Keratinocyte (primary cell): Measurements from ENCODE around the gene SOX15. TPM values are rescaled to one million over a fixed set of nuclear protein-coding genes. Genes with fewer than 3 reads are reported as not detected.

ENCODE experiments used
- DNase-seq: peaks from one replicate; pipeline ENCODE4 v3.0.0-alpha.2; 2011; ENCODE audit warnings: low read depth, missing footprints, low spot score
- FAIRE-seq: peaks from 2 replicates; lab custom pipeline; 2011; peaks lifted over from hg19 to GRCh38; lab: Jason Lieb, UNC
- H2AFZ ChIP-seq: 2 replicates; pipeline ENCODE4 v1.6.0; 2012; ENCODE audit warnings: low read length, control low read depth, inconsistent platforms; ENCODE audit not compliant: control insufficient read depth
- H3K27ac ChIP-seq: 2 replicates; pipeline ENCODE4 v1.5.1; 2011; ENCODE audit warnings: low read length; ENCODE audit not compliant: control insufficient read depth, insufficient read depth
- H3K27me3 ChIP-seq: 3 replicates; pipeline ENCODE4 v1.6.0; 2011; ENCODE audit warnings: low read length; ENCODE audit not compliant: control insufficient read depth, insufficient read depth; ENCODE audit errors: extremely low read depth
- H3K36me3 ChIP-seq, 2 experiments: 2 replicates in 1 of 2; 3 replicates in 1 of 2; pipeline ENCODE4 v1.5.1; 2011; ENCODE audit warnings: low read length in 2 of 2, mild to moderate bottlenecking in 1 of 2; ENCODE audit not compliant: control insufficient read depth in 2 of 2, insufficient read depth in 2 of 2; ENCODE audit errors: extremely low read depth in 1 of 2
- H3K4me1 ChIP-seq: 3 replicates; pipeline ENCODE4 v1.5.1; 2011; ENCODE audit warnings: low read length; ENCODE audit not compliant: control insufficient read depth, insufficient read depth; ENCODE audit errors: extremely low read depth
- H3K4me2 ChIP-seq: 3 replicates; pipeline ENCODE4 v1.6.0; 2011; ENCODE audit warnings: low read depth, low read length; ENCODE audit not compliant: control insufficient read depth, insufficient read depth; ENCODE audit errors: extremely low read depth
- H3K4me3 ChIP-seq, 3 experiments: fragments of 200-600 bp in 1 of 3; sonication (generic) in 1 of 3; 2 replicates in 2 of 3; 3 replicates in 1 of 3; pipeline ENCODE4 v1.5.1; 2011 to 2016; ENCODE audit warnings: low read length in 3 of 3, mild to moderate bottlenecking in 3 of 3, control low read depth in 2 of 3, inconsistent platforms in 1 of 3, low read depth in 1 of 3, mixed read lengths in 1 of 3, mixed run types in 1 of 3, moderate library complexity in 1 of 3; ENCODE audit not compliant: control insufficient read depth in 2 of 3, insufficient read depth in 2 of 3; ENCODE audit errors: extremely low read depth in 1 of 3
- H3K79me2 ChIP-seq: 2 replicates; pipeline ENCODE4 v1.6.0; 2012; ENCODE audit warnings: low read length; ENCODE audit not compliant: control insufficient read depth, insufficient read depth
- H3K9ac ChIP-seq: 3 replicates; pipeline ENCODE4 v1.6.0; 2011; ENCODE audit warnings: low read length; ENCODE audit not compliant: control insufficient read depth, insufficient read depth; ENCODE audit errors: extremely low read depth
- H3K9me1 ChIP-seq: 3 replicates; pipeline ENCODE4 v1.6.0; 2011; ENCODE audit warnings: low read length; ENCODE audit not compliant: control insufficient read depth, insufficient read depth; ENCODE audit errors: extremely low read depth
- H3K9me3 ChIP-seq: 2 replicates; pipeline ENCODE4 v1.5.1; 2012; ENCODE audit warnings: low read depth, low read length; ENCODE audit not compliant: control insufficient read depth
- H4K20me1 ChIP-seq: 3 replicates; pipeline ENCODE4 v1.6.0; 2011; ENCODE audit warnings: low read length; ENCODE audit not compliant: control insufficient read depth, insufficient read depth; ENCODE audit errors: extremely low read depth
- CTCF ChIP-seq, 3 experiments: IDR thresholded peaks in 1 of 3; conservative IDR thresholded peaks in 1 of 3; optimal IDR thresholded peaks in 1 of 3; 2 replicates in 2 of 3; 3 replicates in 1 of 3; pipeline versions ENCODE3 to v1.5.1; 2011; ENCODE audit warnings: low read length in 3 of 3, mild to moderate bottlenecking in 3 of 3, moderate library complexity in 2 of 3, control low read depth in 1 of 3, inconsistent platforms in 1 of 3; ENCODE audit not compliant: insufficient read depth in 2 of 3; ENCODE audit errors: extremely low read depth in 1 of 3
- EZH2 ChIP-seq: IDR thresholded peaks from one replicate; pipeline ENCODE4 v1.6.1; 2012; ENCODE audit warnings: inconsistent platforms, mild to moderate bottlenecking, low read length, moderate library complexity
- dilution Hi-C: fragments of 300-500 bp; cut with MboI; formaldehyde crosslinking; loops from one replicate; pipeline ENCODE4 v1.7.0; 2020; ENCODE audit warnings: low sequenced_read_pairs; ENCODE audit not compliant: extremely low pct_ligation_motif_present
- polyA plus RNA-seq, 5 experiments: library from polyadenylated mRNA; depleted of rRNA in 3 of 5; stranded (reverse) in 3 of 5; stranded (forward) in 1 of 5; unstranded in 1 of 5; fragments of >200 nt; gene quantifications; 1 replicate in 1 of 5; 2 replicates in 3 of 5; 3 replicates in 1 of 5; pipeline versions ENCODE4 v1.2.1 to v1.2.3, GENCODE V29; 2011 to 2012; ENCODE audit warnings: missing spikeins in 2 of 5, low read depth in 1 of 5, low replicate concordance in 1 of 5

Gene SOX15
- polyA plus RNA-seq, 1 donor (not counting 4 experiments of a cell fraction or from before 2014, with no cell fraction given): 86.2 TPM

GRCh38 chr17:7634384-7634783, 44.5 kb upstream of the SOX15 start:
- FAIRE-seq (no peak), DNase-seq (no peak)
- H3K4me3 ChIP-seq: no peak overlapping the region
- H3K4me1 ChIP-seq: no peaks in the 10 kb centered on the region
- no peaks in the 10 kb centered on the region for H3K36me3 ChIP-seq
- H3K79me2 ChIP-seq: no peaks in the 10 kb centered on the region
- no peaks in the 10 kb centered on the region for H4K20me1 ChIP-seq
- H3K27me3 ChIP-seq: no peaks in the 10 kb centered on the region
- no peaks in the 10 kb centered on the region for H3K9me3 ChIP-seq
- TF ChIP-seq EZH2 (no peak), CTCF (optimal IDR thresholded peaks at IDR 0.05 in 1 of 3, IDR thresholded peaks at IDR 0.05 in 1 of 3, conservative IDR thresholded peaks at IDR 0.05 in 1 of 3; ENCODE audit: extremely low read depth in 1 of 3, insufficient read depth in 2 of 3, low read length in 3 of 3) (peak; percentile 39 to 53 (median 46))
- H3K9ac ChIP-seq: no peak overlapping the region
- H3K9me1 ChIP-seq: no peaks in the 10 kb centered on the region
- no peak overlapping the region for H3K4me2 ChIP-seq
- dilution Hi-C loops: no loop called here
- H3K27ac ChIP-seq: no peak overlapping the region
- no peak overlapping the region for H2AFZ ChIP-seq

GRCh38 chr17:7633093-7633492, 43.2 kb upstream of the SOX15 start:
- H2AFZ ChIP-seq: no peak overlapping the region
- no peak for FAIRE-seq

More at GRCh38 chr17:7633093-7633492, 43.2 kb upstream of the SOX15 start:
- no peak overlapping the region for H3K4me3 ChIP-seq
- H3K9me1 ChIP-seq: no peaks in the 10 kb centered on the region
- no peaks in the 10 kb centered on the region for H3K9me3 ChIP-seq
- no peaks in the 10 kb centered on the region for H3K79me2 ChIP-seq
- no peaks in the 10 kb centered on the region for H4K20me1 ChIP-seq
- no peak overlapping the region for H3K4me2 ChIP-seq
- no peak overlapping the region for H3K27ac ChIP-seq
- no peaks in the 10 kb centered on the region for H3K27me3 ChIP-seq
- no peak for TF ChIP-seq EZH2
- no peak for TF ChIP-seq CTCF (optimal IDR thresholded peaks at IDR 0.05 in 1 of 3, IDR thresholded peaks at IDR 0.05 in 1 of 3, conservative IDR thresholded peaks at IDR 0.05 in 1 of 3; ENCODE audit: extremely low read depth in 1 of 3, insufficient read depth in 2 of 3, low read length in 3 of 3)
- dilution Hi-C loops: no loop called here
- DNase-seq: no peak
- H3K36me3 ChIP-seq: no peaks in the 10 kb centered on the region
- H3K9ac ChIP-seq: no peak overlapping the region
- peaks cover under 1% of the 10 kb centered on the region for H3K4me1 ChIP-seq
